ENCODE data around the gene POLR1B.
"Not testable (repeated sequence)": the region's sequence is repeated elsewhere in the genome, so short reads cannot be mapped to it uniquely, and the experiment has no call there.

Gene POLR1B

DNA sequence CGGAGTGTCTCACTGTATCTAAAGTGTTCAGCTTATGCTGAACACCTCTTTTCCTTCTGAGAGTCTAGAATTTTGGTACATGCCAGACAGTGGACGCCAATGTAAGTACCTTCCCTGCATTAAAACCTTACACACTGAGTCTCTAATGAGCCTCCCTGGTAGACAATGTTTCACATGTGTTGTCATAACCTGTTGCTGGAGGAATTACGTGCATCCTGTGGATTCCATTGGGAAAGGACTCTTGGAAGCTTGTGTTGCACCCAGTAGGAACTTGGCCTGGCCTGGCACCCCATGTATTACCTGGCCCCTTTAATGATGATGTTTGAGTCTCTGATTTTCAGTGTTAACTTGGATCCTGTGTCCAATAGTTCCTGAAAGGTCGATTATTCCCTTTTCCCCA, 62.7 kb downstream of the POLR1B start:
- DNase-seq = no peak

DNA sequence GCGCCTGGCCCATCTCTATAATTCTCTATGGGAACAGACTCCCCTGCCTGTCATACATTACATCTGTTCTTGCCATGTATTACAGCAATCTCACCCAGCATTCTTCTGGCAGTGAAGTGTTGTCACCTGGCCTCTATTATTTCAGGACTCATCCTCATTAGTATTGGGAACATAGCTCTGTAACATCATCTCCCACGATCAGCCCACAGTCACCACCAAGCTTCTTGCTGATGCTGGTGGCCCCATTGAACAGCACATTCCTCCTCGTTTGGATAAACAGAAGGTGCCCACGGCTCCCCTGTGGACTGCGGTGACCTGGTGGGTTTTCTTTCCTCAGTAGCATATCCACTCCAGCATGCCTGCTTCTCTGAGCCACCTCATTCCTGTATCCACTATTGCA, 63.7 kb downstream of the POLR1B start:
- DNase-seq = no peak

DNA sequence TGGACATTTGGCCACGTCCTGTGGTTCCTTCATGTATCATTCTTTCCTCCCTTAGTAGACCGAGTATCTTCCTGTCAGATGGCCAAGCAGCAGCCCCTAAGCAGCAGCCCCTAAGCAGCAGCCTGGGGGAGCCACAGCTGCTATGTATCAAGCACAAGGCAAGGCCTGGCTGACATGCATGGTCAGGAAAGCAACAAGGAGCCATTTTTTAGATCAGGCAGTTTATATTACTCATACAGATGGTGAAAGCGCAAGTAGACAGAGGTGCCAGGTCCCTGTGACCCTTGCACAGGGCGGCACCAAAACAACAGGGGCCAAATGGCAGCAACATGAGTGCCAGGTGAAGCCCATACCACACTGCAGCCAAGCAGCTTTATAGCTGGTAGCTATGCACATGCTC, 64.3 kb downstream of the POLR1B start:
- no peak for DNase-seq

DNA sequence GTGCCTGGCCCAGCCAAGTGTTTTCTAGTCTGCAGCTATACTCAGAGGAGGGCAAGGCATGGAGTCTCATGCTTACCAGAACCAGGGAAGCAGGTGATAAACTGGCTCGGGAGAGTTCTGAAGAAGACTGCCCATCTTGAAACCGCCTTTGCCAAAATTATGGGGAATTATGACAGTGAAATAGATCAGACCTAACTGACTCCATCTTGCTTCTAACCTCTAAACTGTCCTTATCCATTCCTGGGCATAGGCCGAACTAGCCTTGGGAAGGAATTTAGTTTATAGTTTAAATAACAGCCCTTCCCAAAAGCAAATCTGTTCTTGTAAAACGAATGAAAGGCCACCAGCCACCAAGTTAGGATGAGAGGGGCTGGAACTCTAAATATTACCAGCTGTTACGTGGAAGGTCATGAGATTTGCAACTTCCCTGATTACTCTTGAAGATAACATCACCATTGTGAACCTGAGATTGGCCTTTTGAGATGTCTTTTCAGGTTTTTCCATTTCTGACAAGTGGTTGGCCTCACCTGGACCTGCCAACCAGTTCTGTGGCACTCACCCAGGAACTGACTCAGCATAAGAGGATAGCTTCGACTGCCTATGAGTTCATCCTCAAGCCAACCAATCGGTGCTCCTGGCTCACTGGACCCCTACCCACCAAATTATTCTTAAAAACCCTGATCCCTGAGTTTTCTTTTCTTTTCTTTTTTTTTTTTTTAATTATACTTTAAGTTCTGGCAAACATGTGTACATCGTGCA, 65.6 kb downstream of the POLR1B start:
- DNase-seq = no peak

DNA sequence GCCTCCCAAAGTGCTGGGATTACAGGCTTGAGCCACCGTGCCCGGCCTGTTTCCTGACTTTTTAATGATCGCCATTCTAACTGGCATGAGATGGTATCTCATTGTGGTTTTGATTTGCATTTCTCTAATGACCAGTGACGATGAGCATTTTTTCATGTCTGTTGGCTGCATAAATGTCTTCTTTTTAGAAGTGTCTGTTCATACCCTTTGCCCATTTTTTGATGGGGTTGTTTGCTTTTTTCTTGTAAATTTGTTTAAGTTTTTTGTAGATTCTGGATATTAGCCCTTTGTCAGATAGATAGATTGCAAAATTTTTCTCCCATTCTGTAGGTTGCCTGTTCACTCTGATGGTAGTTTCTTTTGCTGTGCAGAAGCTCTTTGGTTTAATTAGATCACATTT, 67.1 kb downstream of the POLR1B start:
- not testable (repeated sequence) for DNase-seq

DNA sequence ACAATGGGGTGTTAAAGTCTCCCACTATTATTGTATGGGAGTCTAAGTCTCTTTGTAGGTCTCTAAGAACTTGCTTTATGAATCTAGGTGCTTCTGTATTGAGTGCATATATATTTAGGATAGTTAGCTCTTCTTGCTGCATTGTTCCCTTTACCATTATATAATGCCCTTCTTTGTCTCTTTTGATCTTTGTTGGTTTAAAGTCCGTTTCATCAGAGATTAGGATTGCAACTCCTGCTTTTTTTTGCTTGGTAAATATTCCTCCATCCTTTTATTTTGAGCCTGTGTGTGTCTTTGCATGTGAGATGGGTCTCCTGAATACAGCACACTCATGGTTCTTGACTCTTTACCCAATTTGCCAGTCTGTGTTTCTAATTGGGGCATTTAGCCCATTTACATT, 70.0 kb downstream of the POLR1B start:
- not testable (repeated sequence) for DNase-seq

DNA sequence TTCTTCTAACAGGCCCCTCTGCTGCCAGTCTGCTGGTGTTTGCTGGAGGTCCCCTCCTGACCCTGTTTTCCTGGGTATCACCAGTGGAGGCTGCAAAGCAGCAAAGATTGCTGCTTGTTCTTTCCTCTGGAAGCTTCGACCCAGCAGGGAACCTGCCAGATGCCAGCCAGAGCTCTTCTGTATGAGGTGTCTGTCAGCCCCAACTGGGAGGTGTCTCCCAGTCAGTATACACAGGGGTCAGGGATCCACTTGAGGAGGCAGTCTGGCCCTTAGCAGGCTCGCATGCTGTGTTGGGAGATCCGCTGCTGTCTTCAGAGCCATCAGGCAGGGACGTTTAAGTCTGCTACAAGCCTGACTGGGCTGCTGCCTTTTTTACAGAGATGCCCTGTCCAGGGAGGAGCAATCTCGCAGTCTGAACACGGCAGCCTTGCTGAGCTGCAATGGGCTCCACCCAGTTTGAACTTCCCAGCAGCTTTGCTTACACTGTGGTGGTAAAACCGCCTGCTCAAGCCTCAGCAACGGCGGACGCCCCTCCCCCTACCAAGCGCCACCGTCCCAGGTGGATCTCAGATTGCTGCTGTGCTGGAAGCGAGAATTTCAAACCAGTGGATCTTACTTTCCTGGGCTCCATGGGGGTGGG, 72.1 kb downstream of the POLR1B start:
- DNase-seq = no peak

DNA sequence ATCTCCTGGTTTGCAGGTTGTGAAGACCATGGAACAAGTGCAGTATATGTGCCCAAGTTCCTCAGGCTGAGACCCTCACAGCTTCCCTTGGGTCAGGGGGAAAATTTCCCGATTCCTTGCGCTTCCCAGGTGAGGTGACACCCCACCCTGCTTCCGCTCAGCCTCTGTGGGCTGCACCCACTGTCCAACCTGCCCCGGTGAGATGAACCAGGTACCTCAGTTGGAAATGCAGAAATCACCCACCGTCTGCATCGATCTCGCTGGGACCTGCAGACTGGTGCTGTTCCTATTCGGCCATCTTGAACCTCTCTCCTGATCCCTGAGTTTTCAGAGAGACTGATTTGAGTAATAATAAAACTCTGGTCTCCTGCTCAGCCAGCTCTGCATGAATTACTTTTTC, 72.8 kb downstream of the POLR1B start:
- DNase-seq = no peak

DNA sequence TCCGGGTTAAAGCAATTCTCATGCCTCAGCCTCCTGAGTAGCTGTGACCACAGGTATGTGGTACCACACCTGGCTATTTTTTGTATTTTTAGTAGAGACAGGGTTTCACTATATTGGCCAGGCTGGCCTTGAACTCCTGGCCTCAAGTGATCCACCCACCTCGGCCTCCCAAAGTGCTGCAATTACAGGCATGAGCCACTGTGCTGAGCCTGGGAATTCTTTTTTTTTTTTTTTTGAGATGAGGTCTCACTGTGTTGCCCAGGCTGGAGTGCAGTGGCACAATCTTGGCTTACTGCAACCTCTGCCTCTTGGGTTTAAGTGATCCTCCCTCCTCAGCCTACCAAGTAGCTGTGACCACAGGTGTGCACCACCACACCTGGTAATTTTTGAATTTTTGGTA, 73.5 kb downstream of the POLR1B start:
- DNase-seq = not testable (repeated sequence)

DNA sequence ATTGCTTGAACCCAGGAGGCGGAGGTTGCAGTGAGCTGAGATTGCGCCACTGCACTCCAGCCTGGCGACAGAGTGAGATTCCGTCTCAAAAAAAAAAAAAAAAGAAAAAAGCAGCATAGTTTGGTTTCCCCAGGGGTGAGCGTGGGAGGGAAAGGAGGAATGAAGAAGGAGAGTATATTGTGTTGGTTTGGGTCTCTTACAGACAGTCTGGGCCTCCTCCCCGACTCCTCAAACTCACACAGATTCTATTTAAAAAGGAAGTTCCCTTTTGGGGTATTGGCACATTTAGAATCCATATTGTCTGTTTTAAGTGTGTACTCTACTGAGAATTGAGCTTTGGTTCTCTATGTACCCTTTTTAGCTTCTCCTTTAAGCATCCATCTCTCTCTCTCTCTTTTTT, 76.1 kb downstream of the POLR1B start:
- DNase-seq = no peak

DNA sequence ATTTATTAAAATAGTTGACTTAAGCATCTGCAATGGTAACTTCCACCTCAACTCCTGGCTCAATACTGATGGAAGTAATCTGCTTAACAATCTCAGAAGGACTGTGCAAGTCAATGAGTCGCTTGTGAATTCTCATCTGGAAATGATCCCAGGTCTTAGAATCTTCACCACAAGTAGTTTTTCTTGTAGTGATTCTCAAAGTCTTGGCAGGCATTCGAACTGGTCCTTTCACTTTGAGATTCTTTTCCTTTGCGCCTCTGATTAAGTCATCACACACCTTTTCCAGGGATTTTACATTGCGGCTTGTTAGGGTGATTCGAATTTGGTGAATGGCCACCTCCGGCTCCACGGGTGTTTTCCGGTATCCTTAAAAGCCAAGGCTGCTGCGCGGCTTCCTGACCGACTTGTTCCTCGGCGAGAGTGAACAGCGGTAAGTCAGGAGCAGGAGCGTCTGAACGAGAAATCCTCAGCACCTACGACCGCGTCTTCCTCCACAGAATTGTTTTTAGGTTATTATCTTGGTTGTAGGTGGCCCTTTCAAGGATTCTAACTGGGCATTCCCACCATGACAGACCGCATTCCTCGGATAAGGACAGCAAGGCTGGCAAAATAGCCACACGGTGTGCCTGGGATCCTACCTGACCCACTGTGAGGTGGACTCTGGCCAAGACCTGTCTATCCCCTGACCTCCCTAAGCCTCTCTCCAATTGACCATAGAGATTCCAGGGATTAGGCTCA, 79.7 kb downstream of the POLR1B start:
- DNase-seq = no peak

DNA sequence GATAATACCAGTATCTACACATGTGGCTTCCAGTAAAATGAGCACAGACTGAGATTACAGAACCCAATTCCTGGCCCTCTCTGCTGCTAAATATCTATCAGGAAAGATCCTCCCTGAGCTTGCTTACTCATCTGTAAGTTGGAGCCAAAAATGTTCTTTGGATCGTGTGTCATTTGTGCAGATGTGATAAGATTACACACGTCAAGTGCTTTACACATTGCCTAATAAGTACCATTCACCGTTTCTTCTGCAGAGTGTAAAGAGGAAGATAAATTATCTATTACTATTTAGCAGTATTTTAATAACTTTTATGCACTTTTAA, 80.2 kb downstream of the POLR1B start:
- no peak for DNase-seq

DNA sequence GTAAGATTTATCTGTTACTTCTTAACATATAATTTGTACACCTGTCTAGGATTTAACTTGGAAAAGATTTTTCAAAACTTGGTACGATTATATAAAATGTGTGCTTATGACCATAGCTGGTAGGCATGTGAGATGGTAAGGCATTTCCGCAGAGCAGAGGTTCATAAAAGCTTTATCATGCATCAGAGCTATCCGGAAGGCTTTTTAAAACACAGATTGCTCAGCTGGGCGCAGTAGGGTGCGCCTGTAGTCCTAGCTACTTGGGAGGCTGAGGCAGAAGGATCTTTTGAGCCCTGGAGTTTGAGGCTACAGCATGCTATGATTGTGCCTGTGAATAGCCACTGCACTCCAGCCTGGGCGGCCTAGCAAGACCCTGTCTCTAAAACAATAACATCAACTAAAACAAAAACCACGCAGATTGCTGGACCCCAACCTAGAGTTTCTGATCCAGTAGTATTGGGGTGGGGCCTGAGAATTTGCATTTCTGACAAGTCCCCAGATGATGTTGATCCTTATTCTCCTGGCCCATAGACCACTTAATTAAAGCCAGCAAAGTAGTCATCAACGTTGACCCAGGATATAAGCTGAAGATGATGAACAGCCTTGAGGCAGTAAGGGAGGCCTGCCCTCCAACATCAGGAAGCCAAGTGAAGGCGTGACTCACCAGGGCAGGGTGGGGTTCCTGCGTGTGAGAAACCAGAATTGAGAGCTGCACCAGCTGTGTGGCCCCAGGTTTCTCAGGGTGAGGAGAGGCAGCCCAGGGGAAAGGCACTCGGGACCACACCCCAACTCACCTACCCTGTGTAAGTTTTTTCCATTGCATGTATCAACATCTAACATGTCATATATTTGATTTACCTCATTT, 81.9 kb downstream of the POLR1B start:
- DNase-seq = no peak

DNA sequence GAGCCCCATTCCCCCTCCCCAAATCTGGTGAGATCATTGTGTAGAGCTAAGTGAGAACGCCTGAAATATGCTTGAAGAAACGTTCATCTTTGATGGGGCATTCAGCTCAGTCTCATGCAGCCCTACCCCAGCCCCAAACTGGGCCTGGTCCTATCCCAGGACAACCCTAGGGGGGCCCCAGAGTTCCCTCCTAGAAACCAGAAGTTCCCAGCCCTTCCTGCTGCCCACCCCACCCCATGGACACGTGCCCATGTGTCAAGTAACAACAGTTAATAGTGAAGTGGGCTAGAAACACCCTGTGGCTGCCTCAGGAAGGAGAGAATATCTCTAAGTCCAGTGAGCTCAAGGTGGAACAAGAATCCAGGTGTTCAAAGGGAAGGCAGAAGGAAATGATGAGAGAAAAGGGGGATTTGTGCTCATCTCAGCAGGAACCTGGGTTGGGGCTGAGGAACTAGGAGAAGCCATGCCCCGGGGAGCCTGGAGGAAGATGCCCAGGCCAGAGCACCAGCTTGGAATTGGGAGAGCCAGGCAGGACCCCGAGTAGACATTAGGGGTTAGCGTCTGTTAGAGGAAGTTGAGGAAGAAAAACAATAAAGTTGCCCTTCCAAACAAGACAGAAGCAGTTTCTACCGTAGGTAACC, 83.3 kb downstream of the POLR1B start:
- no peak for DNase-seq

DNA sequence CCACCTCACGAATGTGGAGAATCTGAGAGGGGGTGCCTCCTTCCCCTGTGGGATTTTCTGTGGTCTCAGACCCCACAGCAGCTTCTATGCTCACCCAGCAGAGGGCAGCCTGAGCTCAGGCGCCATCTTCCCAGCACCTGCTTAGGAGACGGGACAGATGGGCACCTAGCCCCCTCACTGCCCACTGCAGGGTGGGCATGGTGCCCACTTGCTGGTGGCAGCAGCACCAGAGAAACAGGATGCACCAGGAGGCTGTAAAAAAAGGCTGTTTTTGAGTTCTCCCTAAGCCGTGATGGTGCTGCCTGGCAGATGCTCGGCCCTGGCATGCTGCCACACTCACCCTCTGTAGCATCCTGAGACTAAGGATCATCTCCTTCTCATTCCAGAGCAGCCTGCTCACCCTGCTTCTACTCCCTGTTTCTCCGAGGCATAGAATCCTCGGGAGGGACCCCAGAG, 84.4 kb downstream of the POLR1B start:
- no peak for DNase-seq
